ENCODE results near the gene GDPD2. TPM values are rescaled to one million over a fixed set of nuclear protein-coding genes. Genes with fewer than 3 reads are reported as not detected.
A peak's percentile ranks its signal among the peaks of the same experiment; 100 is the strongest.

The GDPD2 gene
- total and polyA plus RNA-seq, 2 experiments from 2014 or later = not detected

- Histone ChIP-seq H3K9me2 (ENCODE audit: insufficient read depth) (no peaks in the 10 kb centered on the region), H3K27ac (no peak overlapping the region), H3K4me3 (no peak overlapping the region), H3K9me3 (ENCODE audit: low read depth) (no peaks in the 10 kb centered on the region), H3F3A (ENCODE audit: insufficient read depth) (no peaks in the 10 kb centered on the region), H3K79me2 (ENCODE audit: insufficient read depth) (no peaks in the 10 kb centered on the region), H4K20me1 (ENCODE audit: insufficient read depth) (no peaks in the 10 kb centered on the region), H3K27me3 (replicated peaks; ENCODE audit: insufficient read depth) (no peaks in the 10 kb centered on the region), H3K36me3 (ENCODE audit: low read depth) (no peaks in the 10 kb centered on the region), H2AFZ (no peak overlapping the region), H3K4me1 (ENCODE audit: insufficient read depth) (no peaks in the 10 kb centered on the region), H3K4me2 (ENCODE audit: unreplicated experiment) (no peak overlapping the region), H3K9ac (no peak overlapping the region)
- TF ChIP-seq EZH2phosphoT487 (IDR thresholded peaks at IDR 0.05; ENCODE audit: insufficient read depth, low read depth) (no peak), EZH2 (IDR thresholded peaks at IDR 0.05; ENCODE audit: insufficient read depth, poor library complexity, severe bottlenecking) (no peak)
- no peak for DNase-seq
- 77 to 85% methylated on average over 6 of the region's 6 CpGs for WGBS, 2 experiments (ENCODE audit: low coverage in 1 of 2, low lambda C conversion rate in 2 of 2, missing lambda C conversion rate in 2 of 2)
- in situ Hi-C loops (cut with MboI) = no loop called here
These were observed 6.6 kb downstream of the GDPD2 start for GRCh38 chrX:70429759-70430158.

- Histone ChIP-seq H3K9me2 (ENCODE audit: insufficient read depth) (no peaks in the 10 kb centered on the region), H3K27ac (no peak overlapping the region), H3K27me3 (replicated peaks; ENCODE audit: insufficient read depth) (no peaks in the 10 kb centered on the region), H2AFZ (peak overlapping the region; percentile 100), H3K4me2 (ENCODE audit: unreplicated experiment) (peak overlapping the region; percentile 95), H3K4me1 (ENCODE audit: insufficient read depth) (peaks cover 5% of the 10 kb centered on the region; the same call in 1 of the 2 replicates), H3K9ac (no peak overlapping the region), H3F3A (ENCODE audit: insufficient read depth) (no peaks in the 10 kb centered on the region), H3K4me3 (peak overlapping the region; percentile 94), H3K79me2 (ENCODE audit: insufficient read depth) (no peaks in the 10 kb centered on the region), H3K9me3 (ENCODE audit: low read depth) (no peaks in the 10 kb centered on the region), H4K20me1 (ENCODE audit: insufficient read depth) (no peaks in the 10 kb centered on the region), H3K36me3 (ENCODE audit: low read depth) (no peaks in the 10 kb centered on the region)
- no peak for DNase-seq
- 75 to 81% methylated on average over 7 to 15 of the region's 15 CpGs for WGBS, 2 experiments (ENCODE audit: low coverage in 1 of 2, low lambda C conversion rate in 2 of 2, missing lambda C conversion rate in 2 of 2)
- in situ Hi-C loops (cut with MboI) = no loop called here
- no peak for TF ChIP-seq EZH2 (IDR thresholded peaks at IDR 0.05; ENCODE audit: insufficient read depth, poor library complexity, severe bottlenecking)
- no peak for TF ChIP-seq EZH2phosphoT487 (IDR thresholded peaks at IDR 0.05; ENCODE audit: insufficient read depth, low read depth)
These were observed 10.1 kb downstream of the GDPD2 start for GRCh38 chrX:70432936-70433847.

- Histone ChIP-seq H3K4me2 (ENCODE audit: unreplicated experiment) (peak overlapping the region; percentile 95), H3K36me3 (ENCODE audit: low read depth) (no peaks in the 10 kb centered on the region), H3K9me3 (ENCODE audit: low read depth) (no peaks in the 10 kb centered on the region), H3K79me2 (ENCODE audit: insufficient read depth) (no peaks in the 10 kb centered on the region), H2AFZ (peak overlapping the region; percentile 100), H3K4me1 (ENCODE audit: insufficient read depth) (peaks cover 5% of the 10 kb centered on the region; the same call in 1 of the 2 replicates), H3K27ac (0 out of 2 replicates have a peak overlapping the region, but pooled peaks have one; percentile 27), H3F3A (ENCODE audit: insufficient read depth) (no peaks in the 10 kb centered on the region), H3K9me2 (ENCODE audit: insufficient read depth) (no peaks in the 10 kb centered on the region), H4K20me1 (ENCODE audit: insufficient read depth) (no peaks in the 10 kb centered on the region), H3K27me3 (replicated peaks; ENCODE audit: insufficient read depth) (no peaks in the 10 kb centered on the region), H3K4me3 (peak overlapping the region; percentile 94), H3K9ac (peak overlapping the region; percentile 69)
- DNase-seq = peak; percentile 70
- 0 to 3% methylated on average over 10 to 18 of the region's 37 CpGs for WGBS, 2 experiments (ENCODE audit: low coverage in 1 of 2, low lambda C conversion rate in 2 of 2, missing lambda C conversion rate in 2 of 2)
- TF ChIP-seq EZH2phosphoT487 (IDR thresholded peaks at IDR 0.05; ENCODE audit: insufficient read depth, low read depth) = no peak
- no peak for TF ChIP-seq EZH2 (IDR thresholded peaks at IDR 0.05; ENCODE audit: insufficient read depth, poor library complexity, severe bottlenecking)
- in situ Hi-C loops (cut with MboI) = no loop called here
These were observed 10.8 kb downstream of the GDPD2 start for GRCh38 chrX:70433848-70434351.

- Histone ChIP-seq H3K27me3 (replicated peaks; ENCODE audit: insufficient read depth) (no peaks in the 10 kb centered on the region), H3K4me2 (ENCODE audit: unreplicated experiment) (peak overlapping the region; percentile 95), H3K79me2 (ENCODE audit: insufficient read depth) (no peaks in the 10 kb centered on the region), H3F3A (ENCODE audit: insufficient read depth) (no peaks in the 10 kb centered on the region), H3K4me1 (ENCODE audit: insufficient read depth) (peaks cover 5% of the 10 kb centered on the region; the same call in 1 of the 2 replicates), H3K9me3 (ENCODE audit: low read depth) (no peaks in the 10 kb centered on the region), H3K27ac (0 out of 2 replicates have a peak overlapping the region, but pooled peaks have one; percentile 27), H4K20me1 (ENCODE audit: insufficient read depth) (no peaks in the 10 kb centered on the region), H3K9ac (peak overlapping the region; percentile 69), H3K36me3 (ENCODE audit: low read depth) (no peaks in the 10 kb centered on the region), H3K4me3 (peak overlapping the region; percentile 94), H3K9me2 (ENCODE audit: insufficient read depth) (no peaks in the 10 kb centered on the region), H2AFZ (peak overlapping the region; percentile 100)
- no peak for TF ChIP-seq EZH2 (IDR thresholded peaks at IDR 0.05; ENCODE audit: insufficient read depth, poor library complexity, severe bottlenecking)
- no peak for TF ChIP-seq EZH2phosphoT487 (IDR thresholded peaks at IDR 0.05; ENCODE audit: insufficient read depth, low read depth)
- in situ Hi-C loops (cut with MboI) = no loop called here
- 1 to 5% methylated on average over 4 to 23 of the region's 45 CpGs for WGBS, 2 experiments (ENCODE audit: low coverage in 1 of 2, low lambda C conversion rate in 2 of 2, missing lambda C conversion rate in 2 of 2)
- DNase-seq = peak; percentile 84
These were observed 11.3 kb downstream of the GDPD2 start for GRCh38 chrX:70434352-70434866.
